IMR-90 (cell line): ENCODE measurements around the gene FBN1. TPM values are rescaled to one million over a fixed set of nuclear protein-coding genes. Genes with fewer than 3 reads are reported as not detected.

Source experiments
- ATAC-seq: fragments of 200-7000 bp; cut with Tn5 transposase; 2 replicates; pipeline ENCODE4 v1.9.1; 2020; ENCODE audit warnings: low read depth, mild to moderate bottlenecking, moderate library complexity
- BruUV-seq: library from RNA; stranded (reverse); fragments of 400-500 nt; replicated peaks from 2 replicates; lab custom pipeline; 2021; lab: Mats Ljungman, UMichigan
- CTCF ChIA-PET: fragments of 300-600 bp; formaldehyde crosslinking; extraction: SDS; loops from one replicate; lab custom pipeline; 2021; ENCODE audit warnings: antibody characterized with exemption; lab: Yijun Ruan, JAX
- POLR2A ChIA-PET: fragments of 300-600 bp; sonication (Branson Sonifier 250); formaldehyde crosslinking; loops from one replicate; lab custom pipeline; 2022; ENCODE audit warnings: antibody characterized with exemption; ENCODE audit not compliant: unreplicated experiment; lab: Charles Lee
- DNase-seq: peaks from one replicate; pipeline ENCODE4 v3.0.0; 2013
- H2AFZ ChIP-seq: replicated peaks from 2 replicates; pipeline ENCODE3; 2013; ENCODE audit warnings: low read length, mild to moderate bottlenecking; ENCODE audit not compliant: poor library complexity
- H2AK5ac ChIP-seq: 2 replicates; pipeline ENCODE4 v1.6.1; 2013; ENCODE audit warnings: low read depth, low read length, inconsistent platforms
- H2AK9ac ChIP-seq: replicated peaks from 2 replicates; pipeline ENCODE3; 2013; ENCODE audit warnings: mild to moderate bottlenecking, low read depth, low read length, moderate library complexity; ENCODE audit not compliant: poor library complexity
- H2BK120ac ChIP-seq: 2 replicates; pipeline ENCODE4 v1.6.1; 2013; ENCODE audit warnings: low read depth, low read length, inconsistent platforms
- H2BK15ac ChIP-seq: 3 replicates; pipeline ENCODE4 v1.6.1; 2013; ENCODE audit warnings: low read depth, low read length, inconsistent platforms
- H2BK20ac ChIP-seq: 2 replicates; pipeline ENCODE4 v1.6.1; 2013; ENCODE audit warnings: low read depth, mild to moderate bottlenecking, inconsistent platforms, low read length, moderate library complexity
- H2BK5ac ChIP-seq: 2 replicates; pipeline ENCODE4 v1.6.1; 2013; ENCODE audit warnings: mild to moderate bottlenecking, low read depth, low read length, inconsistent platforms; ENCODE audit not compliant: poor library complexity, severe bottlenecking
- H3K14ac ChIP-seq: replicated peaks from 2 replicates; pipeline ENCODE4 v1.6.1; 2013; ENCODE audit warnings: low read depth, low read length, inconsistent platforms
- H3K18ac ChIP-seq: 2 replicates; pipeline ENCODE4 v1.6.1; 2013; ENCODE audit warnings: low read depth, low read length, control low read depth
- H3K23ac ChIP-seq: 2 replicates; pipeline ENCODE4 v1.6.1; 2013; ENCODE audit warnings: low read depth, low read length, inconsistent platforms
- H3K27ac ChIP-seq: 2 replicates; pipeline ENCODE4 v1.5.1; 2013; ENCODE audit warnings: mild to moderate bottlenecking, control low read depth, low read length; ENCODE audit not compliant: insufficient read depth
- H3K27me3 ChIP-seq: 2 replicates; pipeline ENCODE4 v1.6.1; 2013; ENCODE audit warnings: low read length; ENCODE audit not compliant: control insufficient read depth, insufficient read depth
- H3K36me3 ChIP-seq: 2 replicates; pipeline ENCODE4 v1.6.1; 2013; ENCODE audit warnings: low read length, mixed read lengths; ENCODE audit not compliant: control insufficient read depth, insufficient read depth
- H3K4ac ChIP-seq: 2 replicates; pipeline ENCODE4 v1.6.1; 2013; ENCODE audit warnings: low read depth, low read length, inconsistent platforms
- H3K4me1 ChIP-seq: 2 replicates; pipeline ENCODE4 v1.6.1; 2013; ENCODE audit warnings: low read length, mixed read lengths; ENCODE audit not compliant: control insufficient read depth, insufficient read depth
- H3K4me2 ChIP-seq: 2 replicates; pipeline ENCODE4 v1.6.1; 2013; ENCODE audit warnings: low read depth, mild to moderate bottlenecking, control low read depth, low read length, moderate library complexity
- H3K4me3 ChIP-seq: 2 replicates; pipeline ENCODE4 v1.5.1; 2013; ENCODE audit warnings: low read depth, mild to moderate bottlenecking, control low read depth, low read length, moderate library complexity; ENCODE audit not compliant: insufficient read depth
- H3K56ac ChIP-seq: 2 replicates; pipeline ENCODE4 v1.6.1; 2013; ENCODE audit warnings: low read length, inconsistent platforms; ENCODE audit not compliant: insufficient read depth; ENCODE audit errors: extremely low read depth
- H3K79me1 ChIP-seq, 2 experiments: 2 replicates each; pipeline ENCODE4 v1.6.1; 2013; ENCODE audit warnings: low read length in 2 of 2, inconsistent platforms in 1 of 2, low read depth in 1 of 2
- H3K9ac ChIP-seq: 2 replicates; pipeline ENCODE4 v1.6.1; 2013; ENCODE audit warnings: low read depth, low read length, control low read depth
- H3K9me1 ChIP-seq: 2 replicates; pipeline ENCODE4 v1.6.1; 2013; ENCODE audit warnings: low read length, inconsistent platforms; ENCODE audit not compliant: insufficient read depth
- H3K9me3 ChIP-seq: 2 replicates; pipeline ENCODE4 v1.6.1; 2013; ENCODE audit warnings: low read length; ENCODE audit not compliant: control insufficient read depth, insufficient read depth
- H4K20me1 ChIP-seq: 2 replicates; pipeline ENCODE4 v1.6.1; 2013; ENCODE audit warnings: low read length, inconsistent platforms; ENCODE audit not compliant: insufficient read depth
- H4K5ac ChIP-seq: 2 replicates; pipeline ENCODE4 v1.6.1; 2013; ENCODE audit warnings: mild to moderate bottlenecking, low read depth, low read length, control low read depth
- H4K8ac ChIP-seq, 2 experiments: 2 replicates each; pipeline ENCODE4 v1.6.1; 2013; ENCODE audit warnings: low read depth in 2 of 2, low read length in 2 of 2, control low read depth in 1 of 2, inconsistent platforms in 1 of 2
- H4K91ac ChIP-seq: 2 replicates; pipeline ENCODE4 v1.6.1; 2013; ENCODE audit warnings: low read depth, low read length, inconsistent platforms; ENCODE audit not compliant: insufficient read depth
- BHLHE40 ChIP-seq: fragments of 150-350 bp; IDR thresholded peaks from 2 replicates; pipeline ENCODE4 v1.6.1; 2016; ENCODE audit warnings: mild to moderate bottlenecking, low read depth, low read length
- FOS ChIP-seq: fragments of 150-350 bp; IDR thresholded peaks from 2 replicates; pipeline ENCODE4 v1.6.1; 2016; ENCODE audit warnings: low read depth, low read length
- MAZ ChIP-seq: IDR thresholded peaks from 2 replicates; pipeline ENCODE4 v1.6.1; 2012; ENCODE audit warnings: low read depth, mild to moderate bottlenecking, low read length, improper control_type of control experiment, moderate library complexity, borderline replicate concordance
- NFE2L2 ChIP-seq: fragments of 150-350 bp; IDR thresholded peaks from 2 replicates; pipeline ENCODE4 v1.6.1; 2016; ENCODE audit warnings: low read depth, mild to moderate bottlenecking, low read length
- RAD21 ChIP-seq: IDR thresholded peaks from 2 replicates; pipeline ENCODE4 v1.6.1; 2012; ENCODE audit warnings: low read length, improper control_type of control experiment
- RCOR1 ChIP-seq: IDR thresholded peaks from 2 replicates; pipeline ENCODE4 v1.6.1; 2012; ENCODE audit warnings: mild to moderate bottlenecking, low read length, improper control_type of control experiment; ENCODE audit not compliant: insufficient replicate concordance
- WGBS, 2 experiments: methylation state at CpG; one replicate each; pipeline versions ENCODE4 v1.1.5 to v1.1.7; 2013; ENCODE audit warnings: missing lambda C conversion rate in 2 of 2; ENCODE audit not compliant: insufficient read length in 1 of 2; ENCODE audit errors: extremely low coverage in 2 of 2; 5-methylcytosine and 5-hydroxymethylcytosine counted together
- dilution Hi-C: fragments of 300-500 bp; cut with HindIII; formaldehyde crosslinking; loops from one replicate; pipeline ENCODE4 v1.14.3; 2018; ENCODE audit warnings: low sequenced_read_pairs; ENCODE audit not compliant: unreplicated experiment
- in situ Hi-C: fragments of 300-500 bp; cut with MboI; formaldehyde crosslinking; loops from 3 replicates; pipeline ENCODE4 v1.14.3; 2019; ENCODE audit warnings: low sequenced_read_pairs, inconsistent platforms, mixed read lengths
- intact Hi-C: fragments of 100-400 bp; cut with micrococcal nuclease; formaldehyde crosslinking; loops from 2 replicates; pipeline ENCODE4 v1.10.0; 2022
- polyA plus RNA-seq, 3 experiments: library from polyadenylated mRNA; depleted of rRNA; stranded (reverse); fragments of >200 nt; gene quantifications; 2 replicates each; pipeline ENCODE4 v1.2.3, GENCODE V29; 2012; ENCODE audit warnings: low replicate concordance in 1 of 3
- total RNA-seq: library from RNA; depleted of rRNA; stranded (reverse); fragments of >200 nt; gene quantifications from 2 replicates; pipeline ENCODE4 v1.2.3, GENCODE V29; 2012
- TF ChIP-seq, protein P1 (sequence below): fragments of 150-350 bp; IDR thresholded peaks from 2 replicates; pipeline ENCODE4 v1.6.1; 2017; ENCODE audit warnings: mild to moderate bottlenecking, antibody characterized with exemption, low read length, low read depth

Gene FBN1
- total and polyA plus RNA-seq, 2 of the 4 experiments (the other 2 are of a cell fraction), result 134 to 283 TPM

- Histone ChIP-seq H3K9ac (no peak overlapping the region), H3K18ac (no peak overlapping the region), H4K20me1 (no peaks in the 10 kb centered on the region), H3K79me1 (peaks cover 8 to 40% of the 10 kb centered on the region in 2 experiments; a peak in 3 of 4 replicates), H2AK9ac (no peak overlapping the region), H3K4me3 (no peak overlapping the region), H3K23ac (no peak overlapping the region), H3K9me1 (peaks cover 25% of the 10 kb centered on the region), H3K14ac (no peak overlapping the region), H4K8ac (no peak overlapping the region), H3K56ac (no peak overlapping the region), H2BK20ac (no peak overlapping the region), H3K27ac (no peak overlapping the region; the same call in 1 of the 2 replicates), H2AFZ (no peak overlapping the region), H3K4me2 (no peak overlapping the region), H2AK5ac (no peak overlapping the region), H3K9me3 (no peaks in the 10 kb centered on the region), H3K4ac (no peak overlapping the region), H3K4me1 (peaks cover 5% of the 10 kb centered on the region), H3K27me3 (no peaks in the 10 kb centered on the region), H2BK120ac (no peak overlapping the region), H3K36me3 (peaks cover 54% of the 10 kb centered on the region), H2BK15ac (no peak overlapping the region), H2BK5ac (no peak overlapping the region), H4K5ac (no peak overlapping the region), H4K91ac (no peak overlapping the region)
- no peak for TF ChIP-seq NFE2L2
- no peak for TF ChIP-seq RCOR1
- no peak for TF ChIP-seq BHLHE40
- TF ChIP-seq FOS, result no peak
- no peak for TF ChIP-seq RAD21
- no peak for TF ChIP-seq MAZ
- TF ChIP-seq, protein P1, sequence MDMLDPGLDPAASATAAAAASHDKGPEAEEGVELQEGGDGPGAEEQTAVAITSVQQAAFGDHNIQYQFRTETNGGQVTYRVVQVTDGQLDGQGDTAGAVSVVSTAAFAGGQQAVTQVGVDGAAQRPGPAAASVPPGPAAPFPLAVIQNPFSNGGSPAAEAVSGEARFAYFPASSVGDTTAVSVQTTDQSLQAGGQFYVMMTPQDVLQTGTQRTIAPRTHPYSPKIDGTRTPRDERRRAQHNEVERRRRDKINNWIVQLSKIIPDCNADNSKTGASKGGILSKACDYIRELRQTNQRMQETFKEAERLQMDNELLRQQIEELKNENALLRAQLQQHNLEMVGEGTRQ, result no peak
- CTCF ChIA-PET, result no interaction called here
- POLR2A ChIA-PET, result no interaction called here
- dilution Hi-C loops, result no loop called here
- DNase-seq (peak; percentile 65), ATAC-seq (no peak)
- in situ Hi-C loops, result no loop called here
- no TSS peak for BruUV-seq
- intact Hi-C loops, result no loop called here
- no CpG with 5 or more reads among the region's 4 CpGs for WGBS, 2 experiments
These were observed 210.2 kb downstream of the FBN1 start for GRCh38 chr15:48435321-48435720.
